ENCODE data around the gene AGPAT4. TPM values are rescaled to one million over a fixed set of nuclear protein-coding genes. Genes with fewer than 3 reads are reported as not detected.

The AGPAT4 gene
- polyA plus RNA-seq, 1 donor (not counting 4 experiments of a cell fraction or from before 2014, with no cell fraction given) = 8.4 TPM

DNA sequence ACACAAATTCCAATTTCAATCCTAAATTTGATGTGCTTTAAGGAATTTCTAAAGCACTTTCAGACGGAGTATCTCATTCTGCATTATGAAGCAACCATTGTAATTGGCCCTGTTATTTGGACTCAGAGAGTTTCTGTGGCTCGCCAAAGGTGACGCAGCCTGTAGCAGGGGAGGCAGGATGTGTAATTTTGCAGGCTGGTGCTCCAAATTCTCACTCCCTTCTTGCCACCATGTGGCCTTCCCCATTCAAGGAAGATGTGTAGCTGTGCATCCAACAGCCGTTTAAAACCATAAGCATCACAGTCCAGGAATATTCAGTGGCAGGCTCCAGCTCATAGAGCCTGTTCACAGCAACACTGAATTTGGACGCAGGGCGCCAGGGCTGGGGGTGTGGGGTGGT is 45.8 kb downstream of the AGPAT4 start:
- FAIRE-seq (no peak), DNase-seq (ENCODE audit: low read depth, low spot score) (no peak)
- Histone ChIP-seq H3K27me3 (ENCODE audit: control insufficient read depth, extremely low read depth, insufficient read depth, low read length) (no peaks in the 10 kb centered on the region), H3K4me2 (ENCODE audit: control insufficient read depth, extremely low read depth, insufficient read depth, low read depth, low read length) (no peak overlapping the region), H3K9me3 (ENCODE audit: control insufficient read depth, low read depth, low read length) (peaks cover 4% of the 10 kb centered on the region), H2AFZ (ENCODE audit: control insufficient read depth, low read length) (no peak overlapping the region), H3K27ac (ENCODE audit: control insufficient read depth, insufficient read depth, low read length) (no peak overlapping the region), H3K36me3 (ENCODE audit: control insufficient read depth in 2 of 2, extremely low read depth in 1 of 2, insufficient read depth in 2 of 2, low read length in 2 of 2) (peaks cover 4 to 5% of the 10 kb centered on the region in 2 experiments), H3K9me1 (ENCODE audit: control insufficient read depth, extremely low read depth, insufficient read depth, low read length) (no peaks in the 10 kb centered on the region), H3K79me2 (ENCODE audit: control insufficient read depth, insufficient read depth, low read length) (no peaks in the 10 kb centered on the region), H4K20me1 (ENCODE audit: control insufficient read depth, extremely low read depth, insufficient read depth, low read length) (no peaks in the 10 kb centered on the region), H3K4me3 (ENCODE audit: control insufficient read depth in 2 of 3, extremely low read depth in 1 of 3, insufficient read depth in 2 of 3, low read depth in 1 of 3, low read length in 3 of 3) (no peak overlapping the region), H3K4me1 (ENCODE audit: control insufficient read depth, extremely low read depth, insufficient read depth, low read length) (peaks cover 7% of the 10 kb centered on the region), H3K9ac (ENCODE audit: control insufficient read depth, extremely low read depth, insufficient read depth, low read length) (no peak overlapping the region)
- no peak for TF ChIP-seq EZH2 (IDR thresholded peaks at IDR 0.05; ENCODE audit: low read length)
- TF ChIP-seq, protein P1, sequence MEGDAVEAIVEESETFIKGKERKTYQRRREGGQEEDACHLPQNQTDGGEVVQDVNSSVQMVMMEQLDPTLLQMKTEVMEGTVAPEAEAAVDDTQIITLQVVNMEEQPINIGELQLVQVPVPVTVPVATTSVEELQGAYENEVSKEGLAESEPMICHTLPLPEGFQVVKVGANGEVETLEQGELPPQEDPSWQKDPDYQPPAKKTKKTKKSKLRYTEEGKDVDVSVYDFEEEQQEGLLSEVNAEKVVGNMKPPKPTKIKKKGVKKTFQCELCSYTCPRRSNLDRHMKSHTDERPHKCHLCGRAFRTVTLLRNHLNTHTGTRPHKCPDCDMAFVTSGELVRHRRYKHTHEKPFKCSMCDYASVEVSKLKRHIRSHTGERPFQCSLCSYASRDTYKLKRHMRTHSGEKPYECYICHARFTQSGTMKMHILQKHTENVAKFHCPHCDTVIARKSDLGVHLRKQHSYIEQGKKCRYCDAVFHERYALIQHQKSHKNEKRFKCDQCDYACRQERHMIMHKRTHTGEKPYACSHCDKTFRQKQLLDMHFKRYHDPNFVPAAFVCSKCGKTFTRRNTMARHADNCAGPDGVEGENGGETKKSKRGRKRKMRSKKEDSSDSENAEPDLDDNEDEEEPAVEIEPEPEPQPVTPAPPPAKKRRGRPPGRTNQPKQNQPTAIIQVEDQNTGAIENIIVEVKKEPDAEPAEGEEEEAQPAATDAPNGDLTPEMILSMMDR (optimal IDR thresholded peaks at IDR 0.05 in 1 of 3, IDR thresholded peaks at IDR 0.05 in 1 of 3, conservative IDR thresholded peaks at IDR 0.05 in 1 of 3; ENCODE audit: extremely low read depth in 1 of 3, insufficient read depth in 2 of 3, low read length in 3 of 3) = no peak
- dilution Hi-C loops (cut with MboI; ENCODE audit: extremely low pct_ligation_motif_present, low sequenced_read_pairs) = no loop called here

DNA sequence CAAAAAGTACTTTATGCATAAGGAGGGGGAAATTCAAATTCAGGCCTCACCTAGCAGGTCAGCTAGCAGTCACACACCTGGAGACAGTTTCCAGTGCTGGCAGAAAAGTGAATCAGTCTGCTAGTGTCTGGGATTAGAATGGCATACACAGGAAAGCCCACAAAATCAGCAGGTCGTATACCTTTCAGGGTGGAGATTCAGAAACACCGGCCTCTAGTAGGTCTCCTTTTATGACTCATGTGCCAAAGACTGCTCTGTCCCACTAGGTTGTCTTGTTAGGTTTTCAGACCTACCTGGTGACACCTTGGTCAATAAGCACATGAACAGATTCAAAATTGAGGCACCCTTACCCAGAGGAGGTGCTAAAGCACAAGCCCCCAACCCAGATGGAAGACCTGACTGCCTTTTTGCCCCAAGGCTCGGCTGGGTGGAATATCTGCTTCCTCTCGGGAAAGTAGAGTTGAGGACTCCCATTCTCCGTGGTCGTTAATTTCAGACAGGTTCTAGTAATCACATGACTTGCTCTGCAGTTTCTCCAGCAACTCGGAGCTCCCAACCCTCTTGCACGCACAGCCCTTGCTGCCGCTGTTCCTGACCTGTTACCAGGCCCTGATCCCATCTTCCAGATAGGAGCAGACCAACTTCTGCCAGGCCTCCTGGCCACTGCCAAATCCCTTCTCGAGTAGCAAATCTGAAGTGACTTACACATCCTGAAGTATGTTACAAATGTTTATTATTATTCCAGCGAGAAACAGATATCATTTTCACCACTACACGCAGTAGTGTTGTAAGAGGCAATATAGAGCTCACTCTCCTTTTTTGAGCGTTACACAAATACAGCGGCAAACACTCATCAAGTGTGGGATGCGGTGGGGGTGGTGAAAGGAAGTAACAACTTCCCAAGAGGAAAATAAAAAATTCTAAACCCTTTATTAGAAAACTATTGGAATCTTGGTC is 46.6 kb downstream of the AGPAT4 start:
- no peak overlapping the region for H3K4me2 ChIP-seq (ENCODE audit: control insufficient read depth, extremely low read depth, insufficient read depth, low read depth, low read length)
- DNase-seq (ENCODE audit: low read depth, low spot score) = no peak
- no peak overlapping the region for H3K27ac ChIP-seq (ENCODE audit: control insufficient read depth, insufficient read depth, low read length)
- no peaks in the 10 kb centered on the region for H3K79me2 ChIP-seq (ENCODE audit: control insufficient read depth, insufficient read depth, low read length)
- dilution Hi-C loops (cut with MboI; ENCODE audit: extremely low pct_ligation_motif_present, low sequenced_read_pairs) = no loop called here
- H3K9me3 ChIP-seq (ENCODE audit: control insufficient read depth, low read depth, low read length) = peaks cover 4% of the 10 kb centered on the region
- H3K36me3 ChIP-seq (ENCODE audit: control insufficient read depth in 2 of 2, extremely low read depth in 1 of 2, insufficient read depth in 2 of 2, low read length in 2 of 2) = peaks cover 4 to 5% of the 10 kb centered on the region in 2 experiments
- H3K27me3 ChIP-seq (ENCODE audit: control insufficient read depth, extremely low read depth, insufficient read depth, low read length) = no peaks in the 10 kb centered on the region
- no peaks in the 10 kb centered on the region for H3K9me1 ChIP-seq (ENCODE audit: control insufficient read depth, extremely low read depth, insufficient read depth, low read length)
- no peak overlapping the region for H3K4me3 ChIP-seq (ENCODE audit: control insufficient read depth in 2 of 3, extremely low read depth in 1 of 3, insufficient read depth in 2 of 3, low read depth in 1 of 3, low read length in 3 of 3)
- H3K4me1 ChIP-seq (ENCODE audit: control insufficient read depth, extremely low read depth, insufficient read depth, low read length) = peaks cover 7% of the 10 kb centered on the region
- H3K9ac ChIP-seq (ENCODE audit: control insufficient read depth, extremely low read depth, insufficient read depth, low read length) = no peak overlapping the region
- H2AFZ ChIP-seq (ENCODE audit: control insufficient read depth, low read length) = no peak overlapping the region
- FAIRE-seq = no peak
- H4K20me1 ChIP-seq (ENCODE audit: control insufficient read depth, extremely low read depth, insufficient read depth, low read length) = no peaks in the 10 kb centered on the region
- TF ChIP-seq, protein P1 (optimal IDR thresholded peaks at IDR 0.05 in 1 of 3, IDR thresholded peaks at IDR 0.05 in 1 of 3, conservative IDR thresholded peaks at IDR 0.05 in 1 of 3; ENCODE audit: extremely low read depth in 1 of 3, insufficient read depth in 2 of 3, low read length in 3 of 3) = no peak
- no peak for TF ChIP-seq EZH2 (IDR thresholded peaks at IDR 0.05; ENCODE audit: low read length)
